ENCODE measurements around the gene GPATCH1.

DNA sequence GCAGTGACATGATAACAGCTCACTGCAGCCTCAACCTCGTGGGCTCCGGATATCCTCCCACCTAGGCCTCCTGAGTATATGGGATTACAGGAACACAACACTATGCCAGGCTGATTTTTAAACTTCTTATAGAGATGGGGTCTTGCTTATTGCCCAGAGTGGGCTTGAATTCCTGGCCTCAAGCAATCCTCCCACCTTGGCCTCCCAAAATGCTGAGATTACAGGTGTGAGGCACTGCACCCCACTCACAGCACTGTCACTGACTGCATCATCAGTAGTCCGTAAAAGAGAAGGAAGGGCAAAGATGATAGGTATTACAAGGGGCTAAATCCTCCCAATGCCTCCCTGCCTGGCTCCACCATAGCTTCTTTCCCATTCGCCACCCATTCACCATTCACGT is 20.4 kb upstream of the GPATCH1 start:
- TF ChIP-seq, protein P1, sequence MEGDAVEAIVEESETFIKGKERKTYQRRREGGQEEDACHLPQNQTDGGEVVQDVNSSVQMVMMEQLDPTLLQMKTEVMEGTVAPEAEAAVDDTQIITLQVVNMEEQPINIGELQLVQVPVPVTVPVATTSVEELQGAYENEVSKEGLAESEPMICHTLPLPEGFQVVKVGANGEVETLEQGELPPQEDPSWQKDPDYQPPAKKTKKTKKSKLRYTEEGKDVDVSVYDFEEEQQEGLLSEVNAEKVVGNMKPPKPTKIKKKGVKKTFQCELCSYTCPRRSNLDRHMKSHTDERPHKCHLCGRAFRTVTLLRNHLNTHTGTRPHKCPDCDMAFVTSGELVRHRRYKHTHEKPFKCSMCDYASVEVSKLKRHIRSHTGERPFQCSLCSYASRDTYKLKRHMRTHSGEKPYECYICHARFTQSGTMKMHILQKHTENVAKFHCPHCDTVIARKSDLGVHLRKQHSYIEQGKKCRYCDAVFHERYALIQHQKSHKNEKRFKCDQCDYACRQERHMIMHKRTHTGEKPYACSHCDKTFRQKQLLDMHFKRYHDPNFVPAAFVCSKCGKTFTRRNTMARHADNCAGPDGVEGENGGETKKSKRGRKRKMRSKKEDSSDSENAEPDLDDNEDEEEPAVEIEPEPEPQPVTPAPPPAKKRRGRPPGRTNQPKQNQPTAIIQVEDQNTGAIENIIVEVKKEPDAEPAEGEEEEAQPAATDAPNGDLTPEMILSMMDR (conservative IDR thresholded peaks at IDR 0.05; ENCODE audit: low read depth, low read length) = no peak
- TF ChIP-seq RAD21 (IDR thresholded peaks at IDR 0.05; ENCODE audit: low read length) (no peak), POLR2A (IDR thresholded peaks at IDR 0.05; ENCODE audit: low read depth, low read length) (no peak), CEBPB (IDR thresholded peaks at IDR 0.05; ENCODE audit: low read depth, low read length) (no peak), RFX5 (IDR thresholded peaks at IDR 0.05; ENCODE audit: low read depth, low read length) (no peak), SMC3 (IDR thresholded peaks at IDR 0.05; ENCODE audit: low read depth, low read length) (no peak), FOS (IDR thresholded peaks at IDR 0.05; ENCODE audit: low read depth, low read length) (no peak)
- TF ChIP-seq, protein P2, sequence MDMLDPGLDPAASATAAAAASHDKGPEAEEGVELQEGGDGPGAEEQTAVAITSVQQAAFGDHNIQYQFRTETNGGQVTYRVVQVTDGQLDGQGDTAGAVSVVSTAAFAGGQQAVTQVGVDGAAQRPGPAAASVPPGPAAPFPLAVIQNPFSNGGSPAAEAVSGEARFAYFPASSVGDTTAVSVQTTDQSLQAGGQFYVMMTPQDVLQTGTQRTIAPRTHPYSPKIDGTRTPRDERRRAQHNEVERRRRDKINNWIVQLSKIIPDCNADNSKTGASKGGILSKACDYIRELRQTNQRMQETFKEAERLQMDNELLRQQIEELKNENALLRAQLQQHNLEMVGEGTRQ (IDR thresholded peaks at IDR 0.05; ENCODE audit: low read depth, low read length) = no peak

All from IMR-90 (cell line).